Activated CD4-positive, alpha-beta T cell treated with anti-CD3 and anti-CD28 coated beads for 48 hours (primary cell): Measurements from ENCODE around the gene ALG5.

Experiments
- DNase-seq: peaks from one replicate; pipeline ENCODE4 v3.0.0-alpha.2; 2020

Gene ALG5

DNA sequence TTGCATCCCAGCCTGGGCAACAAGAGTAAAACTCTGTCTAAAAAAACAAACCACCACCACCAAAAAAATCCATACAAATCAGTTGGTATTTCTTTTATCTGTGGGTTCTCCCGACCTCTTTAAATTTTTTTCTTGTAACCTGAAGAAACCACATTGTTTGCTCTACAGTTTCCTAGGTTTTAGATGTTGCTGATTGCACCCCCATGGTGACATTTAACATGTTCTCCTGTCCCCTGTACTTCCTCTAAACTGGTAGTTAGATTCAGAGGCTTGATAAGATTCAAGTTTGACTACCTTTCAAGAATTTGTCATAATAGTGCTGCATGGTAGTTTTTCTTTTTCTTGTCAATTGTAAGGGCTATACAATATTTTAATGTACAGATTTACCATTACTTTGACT is 24.0 kb downstream of the ALG5 start:
- no peak for DNase-seq

DNA sequence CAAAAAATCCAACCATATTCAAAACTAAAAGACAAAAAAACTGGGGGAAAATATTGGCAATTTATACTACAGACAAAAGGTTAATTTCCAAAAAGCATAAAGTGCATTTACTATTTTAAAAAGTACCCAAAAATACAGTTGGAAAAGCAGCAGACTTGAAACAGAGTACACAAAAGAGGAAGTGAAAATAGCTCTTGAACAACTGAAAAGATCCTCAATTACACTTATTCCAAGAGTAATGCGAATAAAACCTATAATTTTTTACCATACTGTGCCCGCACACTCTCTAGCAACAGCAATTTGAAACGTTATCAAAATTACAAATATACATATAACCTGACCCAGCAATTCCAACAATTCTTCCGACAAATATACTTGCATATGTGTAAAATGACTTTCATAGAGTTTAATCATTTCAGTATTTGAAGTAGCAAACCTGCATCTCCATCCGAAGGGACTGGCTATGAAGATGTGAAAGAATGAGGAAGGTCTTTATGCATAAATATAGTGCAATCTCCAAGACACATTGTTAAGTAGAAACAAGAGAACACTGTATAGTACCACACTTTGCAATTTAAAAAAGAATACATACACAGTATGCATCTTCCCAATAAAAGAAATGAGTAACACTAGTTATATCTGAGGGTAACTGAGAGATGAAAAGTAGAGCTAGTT is 25.4 kb downstream of the ALG5 start:
- no peak for DNase-seq

GRCh38 chr13:36973009-36973408 is 26.1 kb downstream of the ALG5 start:
- DNase-seq, result no peak

DNA sequence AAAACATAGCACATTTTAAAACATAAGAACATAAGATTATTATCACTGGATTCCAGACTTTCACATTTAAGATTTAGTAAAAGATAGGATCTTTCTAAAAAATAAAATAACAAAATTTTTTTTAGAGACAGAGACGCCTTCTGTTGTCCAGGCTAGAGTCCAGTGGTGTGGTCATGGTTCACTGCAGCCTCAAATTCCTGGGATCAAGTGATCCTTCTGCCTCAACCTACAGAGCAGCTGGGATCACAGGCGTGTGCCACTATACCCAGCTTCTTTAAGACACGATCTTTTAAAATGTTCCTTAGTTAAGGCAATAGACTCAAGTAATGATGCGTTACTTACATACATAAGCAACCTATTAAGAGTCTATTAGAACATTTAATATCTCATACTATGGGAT is 32.7 kb downstream of the ALG5 start:
- no peak for DNase-seq

- DNase-seq, result no peak
Observed at GRCh38 chr13:36965767-36966166, 33.4 kb downstream of the ALG5 start.

GRCh38 chr13:36959456-36960116 is 39.6 kb downstream of the ALG5 start:
- no peak for DNase-seq

DNA sequence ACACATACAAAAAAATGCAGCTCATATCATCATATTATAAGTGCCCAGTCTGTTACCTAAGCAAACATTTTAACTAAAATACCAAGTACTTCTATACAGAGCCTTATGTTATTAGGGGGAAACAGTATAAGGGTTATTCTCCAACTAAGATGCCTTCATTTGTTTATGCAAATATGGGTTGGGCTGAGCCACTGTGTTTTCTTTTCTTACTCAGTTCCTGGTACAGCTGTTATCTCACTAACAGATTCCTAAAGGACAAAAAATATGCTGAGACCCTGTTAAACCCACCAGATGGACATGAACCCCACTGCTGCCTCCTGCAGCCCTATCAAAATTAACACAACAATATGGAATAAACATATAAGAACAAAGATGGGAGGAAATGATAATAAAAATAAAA is 44.6 kb downstream of the ALG5 start:
- DNase-seq, result no peak

DNA sequence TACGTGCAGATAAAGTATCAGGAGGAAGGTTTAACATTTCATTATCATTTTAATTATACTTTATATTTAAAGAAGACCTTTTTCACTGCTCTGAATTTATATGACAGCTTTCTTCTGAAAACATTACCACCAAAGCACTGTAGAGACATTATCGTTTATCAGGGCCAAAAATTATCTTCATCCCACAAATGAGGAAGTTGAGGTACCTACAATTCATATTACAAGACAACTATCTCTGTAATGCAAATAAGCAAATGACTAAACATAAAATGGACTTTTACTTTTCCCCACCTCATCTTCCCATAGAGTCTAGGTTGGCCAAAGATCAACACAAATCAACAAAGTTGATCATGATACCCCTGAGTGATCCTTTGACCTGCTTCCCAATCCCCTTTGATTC is 48.2 kb downstream of the ALG5 start:
- no peak for DNase-seq

DNA sequence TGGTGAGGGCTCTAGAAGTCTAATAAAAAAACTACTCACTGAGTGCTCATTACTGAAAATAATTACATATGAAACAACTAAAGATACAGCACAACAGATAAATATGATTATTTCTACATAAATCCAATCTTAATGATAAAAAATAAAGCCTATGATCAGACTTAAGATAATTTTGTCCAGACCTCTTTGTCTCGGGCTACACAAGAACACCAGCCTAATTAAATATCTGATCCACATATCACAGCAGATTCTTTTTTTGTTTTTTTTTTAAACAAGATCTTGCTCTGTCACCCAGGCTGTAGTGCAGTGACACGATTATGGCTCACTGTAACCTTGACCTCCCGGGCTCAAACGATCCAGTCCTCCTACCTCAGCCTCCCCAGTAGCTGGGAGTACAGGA is 48.8 kb downstream of the ALG5 start:
- DNase-seq, result no peak

GRCh38 chr13:36945078-36945477 is 54.1 kb downstream of the ALG5 start:
- no peak for DNase-seq

- DNase-seq, result no peak
Observed at GRCh38 chr13:36925603-36926002, 73.5 kb downstream of the ALG5 start.

- DNase-seq, result no peak
Observed at GRCh38 chr13:36924001-36924400, 75.1 kb downstream of the ALG5 start.

DNA sequence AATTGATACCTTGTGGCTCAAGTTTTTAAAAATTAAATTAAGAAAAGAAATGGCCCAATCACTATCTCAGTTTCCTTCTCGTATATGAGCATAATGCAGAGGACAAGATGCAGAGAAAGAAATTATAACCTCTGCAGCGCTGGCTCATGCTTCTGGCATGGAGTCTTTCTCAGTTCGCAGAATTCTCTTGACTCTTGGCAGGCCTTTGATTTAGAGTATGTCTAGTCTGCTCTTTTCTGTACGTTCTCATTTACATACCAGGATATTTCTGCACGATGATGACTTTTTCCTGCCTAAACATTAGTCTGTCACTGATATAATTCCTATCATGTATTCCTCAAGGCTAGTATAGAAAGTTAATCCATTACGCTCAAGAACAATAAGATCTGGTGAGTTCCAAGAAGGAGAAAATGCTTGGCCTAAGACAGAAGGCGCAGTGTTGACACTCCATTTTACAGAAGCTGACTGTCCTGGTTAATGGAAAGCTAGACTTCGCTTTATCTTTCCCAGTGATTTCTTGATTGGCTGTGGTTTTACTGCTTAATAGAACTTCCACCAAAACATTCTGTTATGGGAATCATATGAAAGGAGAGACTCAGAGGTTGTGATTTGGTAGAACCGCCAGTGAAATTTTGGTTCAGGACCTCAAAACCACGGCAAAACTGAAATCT is 77.4 kb downstream of the ALG5 start:
- no peak for DNase-seq

- no peak for DNase-seq
Observed at GRCh38 chr13:36920616-36921185, 78.4 kb downstream of the ALG5 start.

DNA sequence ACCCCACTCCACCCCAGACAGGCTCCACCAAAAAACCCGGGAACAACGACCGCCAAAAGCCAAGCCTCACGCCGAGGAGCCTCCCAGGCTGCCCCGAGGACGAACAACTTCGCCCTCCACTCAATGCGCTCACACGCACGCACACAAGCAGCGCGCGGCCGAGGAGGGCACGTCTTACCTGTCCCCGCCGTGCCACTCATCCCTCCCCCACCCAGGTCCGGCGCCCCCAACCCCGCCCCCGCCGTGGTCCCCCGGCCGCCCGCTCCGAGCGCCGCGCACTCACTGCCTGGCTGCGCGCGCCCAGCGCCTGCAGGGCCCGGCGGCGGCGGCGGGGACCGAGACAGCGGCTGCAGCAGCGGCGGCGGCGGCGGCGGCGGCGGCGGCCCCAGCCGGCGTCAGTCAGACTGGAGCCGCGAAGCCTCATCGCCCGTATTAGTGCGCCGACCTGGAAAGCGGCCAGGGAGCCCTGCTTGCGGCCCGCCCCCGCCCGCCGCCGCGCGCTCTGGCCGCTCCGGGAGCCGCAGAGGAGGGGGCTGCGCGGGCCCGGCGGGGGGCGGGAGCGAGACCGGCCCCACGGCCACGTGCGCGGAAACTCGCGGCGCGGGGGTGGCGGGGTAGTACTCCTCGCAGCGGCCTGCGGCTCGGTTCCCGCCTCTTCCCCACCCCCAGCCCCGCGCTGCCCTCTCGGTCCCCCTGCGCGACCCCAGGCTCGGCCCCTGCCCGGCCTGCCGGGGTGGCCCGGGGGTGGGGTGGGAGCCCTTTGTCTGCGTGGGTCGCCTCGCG is 79.1 kb downstream of the ALG5 start, which contains the start of gene SMAD9:
SMAD9 (minus strand) TSS at position 406 of the 783 bp plus-strand sequence. CDS start 40,549 bp downstream, outside the sequence.
- DNase-seq, result peak; percentile 50

DNA sequence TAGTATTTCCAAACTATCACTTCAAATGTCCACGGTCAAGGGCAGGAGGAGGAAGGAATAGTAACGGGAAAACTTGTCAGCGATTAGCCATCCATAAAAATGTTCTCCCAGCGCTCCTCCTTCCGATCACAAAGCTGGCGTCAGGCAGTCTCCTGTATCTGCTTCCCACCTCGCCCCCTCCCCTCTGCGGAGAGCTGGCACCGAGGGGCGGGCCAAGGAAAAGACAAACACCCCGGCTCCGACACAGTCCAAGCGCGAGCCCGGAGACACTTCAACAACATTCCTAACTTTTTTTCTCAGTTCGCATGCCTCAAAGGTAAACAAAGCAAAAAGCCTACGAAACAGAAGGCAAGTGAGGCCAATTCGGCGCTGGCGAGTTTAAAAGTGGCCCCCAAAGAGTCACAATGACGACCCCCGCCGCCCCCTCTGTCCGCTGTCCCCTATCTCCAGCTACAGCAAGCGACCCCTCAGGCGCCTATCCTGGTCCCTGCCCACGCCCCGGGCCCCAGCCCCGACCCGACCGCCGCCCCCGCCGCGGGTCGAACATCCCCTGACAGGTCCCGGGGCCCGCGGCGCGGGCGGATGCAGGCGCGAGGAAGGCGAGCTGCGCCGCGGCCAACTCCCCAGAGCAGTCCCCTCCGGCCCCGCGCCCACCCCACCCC is 79.8 kb downstream of the ALG5 start:
- DNase-seq, result peak; percentile 8

GRCh38 chr13:36918246-36919131 is 80.7 kb downstream of the ALG5 start:
- DNase-seq, result no peak

- no peak for DNase-seq
Observed at GRCh38 chr13:36917311-36917710, 81.8 kb downstream of the ALG5 start.

- DNase-seq, result no peak
Observed at GRCh38 chr13:36915896-36916640, 83.1 kb downstream of the ALG5 start.

GRCh38 chr13:36915106-36915505 is 84.0 kb downstream of the ALG5 start:
- DNase-seq, result no peak

- DNase-seq, result no peak
Observed at GRCh38 chr13:36914648-36915047, 84.5 kb downstream of the ALG5 start.
